Measurements from ENCODE around the gene ADAMTS2.
A peak's percentile ranks its signal among the peaks of the same experiment; 100 is the strongest.
"Not testable (repeated sequence)": the region's sequence is repeated elsewhere in the genome, so short reads cannot be mapped to it uniquely, and the experiment has no call there.

ADAMTS2 gene

GRCh38 chr5:179287631-179288030 lies 57.6 kb downstream of the ADAMTS2 start:
- Histone ChIP-seq H3K4me1 (ENCODE audit: insufficient read depth, low read length) (no peaks in the 10 kb centered on the region), H3K9ac (ENCODE audit: low read depth, low read length) (no peak overlapping the region), H3K27me3 (ENCODE audit: insufficient read depth, low read length) (no peaks in the 10 kb centered on the region), H3K4me3 (ENCODE audit: low read length) (no peak overlapping the region), H3K27ac (ENCODE audit: low read depth, low read length) (no peak overlapping the region), H3K36me3 (ENCODE audit: insufficient read depth, low read length) (no peaks in the 10 kb centered on the region), H3K9me3 (ENCODE audit: insufficient read depth, low read depth, low read length) (no peaks in the 10 kb centered on the region)
- 97% methylated on average over 10 of the region's 10 CpGs for WGBS

- Histone ChIP-seq H3K27me3 (ENCODE audit: insufficient read depth, low read length) (no peaks in the 10 kb centered on the region), H3K27ac (ENCODE audit: low read depth, low read length) (no peak overlapping the region)
- WGBS, result 93% methylated on average over 13 of the region's 13 CpGs
Measured at GRCh38 chr5:179287071-179287470, 58.2 kb downstream of the ADAMTS2 start.

DNA sequence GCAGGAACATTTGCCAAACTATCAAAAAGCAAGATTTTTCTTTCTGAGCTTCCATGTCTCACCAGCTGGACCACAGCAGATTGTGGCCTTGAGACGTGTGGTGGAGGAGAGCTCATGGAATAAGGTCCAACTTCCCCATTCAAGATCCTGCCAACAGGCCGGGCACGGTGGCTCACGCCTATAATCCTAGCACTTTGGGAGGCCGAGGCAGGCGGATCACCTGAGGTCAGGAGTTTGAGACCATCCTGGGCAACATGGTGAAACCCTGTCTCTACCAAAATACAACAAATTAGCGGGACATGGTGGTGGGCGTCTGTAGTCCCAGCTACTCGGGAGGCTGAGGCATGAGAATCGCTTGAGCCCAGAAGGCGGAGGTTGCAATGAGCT lies 59.5 kb downstream of the ADAMTS2 start:
- not testable (repeated sequence) for H3K4me1 ChIP-seq (ENCODE audit: insufficient read depth, low read length); H3K9me3 ChIP-seq (ENCODE audit: insufficient read depth, low read depth, low read length); H3K27ac ChIP-seq (ENCODE audit: low read depth, low read length); H3K4me3 ChIP-seq (ENCODE audit: low read length); H3K9ac ChIP-seq (ENCODE audit: low read depth, low read length); H3K36me3 ChIP-seq (ENCODE audit: insufficient read depth, low read length); H3K27me3 ChIP-seq (ENCODE audit: insufficient read depth, low read length)
- 97% methylated on average over 11 of the region's 11 CpGs for WGBS

More at GRCh38 chr5:179287071-179287470, 58.2 kb downstream of the ADAMTS2 start:
- Histone ChIP-seq H3K4me1 (ENCODE audit: insufficient read depth, low read length) (no peaks in the 10 kb centered on the region), H3K36me3 (ENCODE audit: insufficient read depth, low read length) (no peaks in the 10 kb centered on the region), H3K9me3 (ENCODE audit: insufficient read depth, low read depth, low read length) (no peaks in the 10 kb centered on the region), H3K9ac (ENCODE audit: low read depth, low read length) (no peak overlapping the region), H3K4me3 (ENCODE audit: low read length) (no peak overlapping the region)

DNA sequence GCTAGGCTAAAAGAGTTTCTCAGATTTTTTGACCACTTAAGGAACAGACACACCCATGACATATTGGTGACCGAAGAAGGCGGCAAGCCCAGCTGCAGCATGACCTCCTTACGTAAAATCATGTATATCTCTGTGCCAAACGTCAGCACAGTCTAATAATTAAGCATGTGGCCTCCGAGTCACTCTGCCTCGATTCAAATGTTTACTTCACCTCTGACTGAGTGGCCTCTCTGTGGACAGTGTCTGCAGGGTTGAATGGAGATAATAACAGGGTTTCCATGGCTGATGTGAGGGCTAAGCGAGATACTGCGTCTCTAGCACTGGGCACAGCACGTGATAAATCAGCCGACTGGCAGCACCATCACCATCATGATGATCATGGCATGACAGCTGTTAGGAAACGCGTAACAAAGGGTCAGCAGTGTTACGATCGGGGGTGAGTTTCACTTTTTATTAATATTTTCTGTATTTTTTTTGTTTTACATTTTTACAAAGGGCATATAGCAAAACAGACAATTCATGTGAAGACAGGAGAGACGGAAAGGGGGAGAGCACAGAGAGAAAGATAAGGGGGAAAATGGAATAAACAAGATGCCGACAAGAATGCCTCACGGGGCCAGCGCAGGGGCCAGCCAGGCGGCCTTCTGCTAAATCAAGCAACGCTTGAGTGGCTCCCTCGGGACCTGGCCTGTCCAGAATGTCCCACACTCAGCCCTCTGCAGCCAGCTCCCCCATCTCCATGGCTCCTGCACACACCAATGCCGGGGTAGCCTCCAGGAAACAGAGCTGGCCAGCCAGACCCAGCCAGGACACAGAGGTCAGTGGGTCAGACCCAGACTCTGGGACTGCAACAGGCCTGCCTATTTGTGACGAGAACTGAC lies 60.3 kb downstream of the ADAMTS2 start:
- Histone ChIP-seq H3K9me3 (ENCODE audit: insufficient read depth, low read depth, low read length) (no peaks in the 10 kb centered on the region), H3K27me3 (ENCODE audit: insufficient read depth, low read length) (no peaks in the 10 kb centered on the region), H3K4me3 (ENCODE audit: low read length) (no peak overlapping the region), H3K36me3 (ENCODE audit: insufficient read depth, low read length) (no peaks in the 10 kb centered on the region), H3K9ac (ENCODE audit: low read depth, low read length) (no peak overlapping the region), H3K4me1 (ENCODE audit: insufficient read depth, low read length) (no peaks in the 10 kb centered on the region), H3K27ac (ENCODE audit: low read depth, low read length) (no peak overlapping the region)
- 93% methylated on average over 22 of the region's 23 CpGs for WGBS

DNA sequence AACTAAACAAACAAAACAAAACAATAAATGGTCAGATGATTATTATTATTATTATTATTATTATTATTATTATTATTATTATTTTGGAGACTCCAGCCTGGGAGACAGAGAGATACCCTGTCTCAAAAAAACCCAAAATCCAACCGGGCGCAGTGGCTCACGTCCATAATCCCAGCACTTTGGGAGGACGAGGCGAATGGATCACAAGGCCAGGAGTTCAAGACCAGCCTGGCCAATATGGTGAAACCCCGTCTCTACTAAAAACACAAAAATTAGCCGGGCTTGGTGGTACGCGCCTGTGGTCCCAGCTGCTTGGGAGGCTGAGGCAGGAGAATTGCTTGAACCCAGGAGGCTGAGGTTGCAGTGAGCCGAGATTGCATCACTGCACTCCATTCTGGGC lies 61.4 kb downstream of the ADAMTS2 start:
- not testable (repeated sequence) for H3K27ac ChIP-seq (ENCODE audit: low read depth, low read length); H3K27me3 ChIP-seq (ENCODE audit: insufficient read depth, low read length); H3K36me3 ChIP-seq (ENCODE audit: insufficient read depth, low read length); H3K4me3 ChIP-seq (ENCODE audit: low read length); H3K9ac ChIP-seq (ENCODE audit: low read depth, low read length); H3K4me1 ChIP-seq (ENCODE audit: insufficient read depth, low read length); H3K9me3 ChIP-seq (ENCODE audit: insufficient read depth, low read depth, low read length)
- WGBS, result 96% methylated on average over 10 of the region's 10 CpGs

DNA sequence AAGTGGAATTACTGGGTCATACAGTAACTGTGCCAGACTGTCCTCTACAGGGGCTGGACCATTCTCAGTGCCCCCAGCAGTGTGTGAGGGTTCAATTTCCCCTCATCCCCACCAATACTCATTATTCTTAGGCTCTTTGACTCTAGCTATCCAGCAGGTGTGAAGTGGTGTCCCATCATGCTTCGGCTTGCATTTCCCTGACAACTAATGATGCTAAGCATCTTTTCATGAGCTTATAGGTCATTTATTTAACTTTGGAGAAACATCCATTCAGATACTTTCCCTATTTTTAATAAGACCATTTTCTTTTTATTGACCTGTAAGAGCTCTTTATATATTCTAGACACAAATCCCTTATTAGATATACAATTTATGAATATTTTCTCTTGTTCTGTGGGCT lies 63.6 kb downstream of the ADAMTS2 start:
- Histone ChIP-seq H3K36me3 (ENCODE audit: insufficient read depth, low read length) (no peaks in the 10 kb centered on the region), H3K9ac (ENCODE audit: low read depth, low read length) (no peak overlapping the region), H3K27ac (ENCODE audit: low read depth, low read length) (no peak overlapping the region), H3K4me3 (ENCODE audit: low read length) (no peak overlapping the region), H3K27me3 (ENCODE audit: insufficient read depth, low read length) (no peaks in the 10 kb centered on the region), H3K4me1 (ENCODE audit: insufficient read depth, low read length) (no peaks in the 10 kb centered on the region), H3K9me3 (ENCODE audit: insufficient read depth, low read depth, low read length) (no peaks in the 10 kb centered on the region)
- WGBS, result 92% methylated on average over 1 of the region's 1 CpG

- 91% methylated on average over 8 of the region's 8 CpGs for WGBS
- no peak overlapping the region for H3K4me3 ChIP-seq (ENCODE audit: low read length)
- no peaks in the 10 kb centered on the region for H3K36me3 ChIP-seq (ENCODE audit: insufficient read depth, low read length)
- H3K9ac ChIP-seq (ENCODE audit: low read depth, low read length), result no peak overlapping the region
- H3K27me3 ChIP-seq (ENCODE audit: insufficient read depth, low read length), result no peaks in the 10 kb centered on the region
- no peaks in the 10 kb centered on the region for H3K9me3 ChIP-seq (ENCODE audit: insufficient read depth, low read depth, low read length)
- no peaks in the 10 kb centered on the region for H3K4me1 ChIP-seq (ENCODE audit: insufficient read depth, low read length)
- H3K27ac ChIP-seq (ENCODE audit: low read depth, low read length), result no peak overlapping the region
Measured at GRCh38 chr5:179280095-179280490, 65.2 kb downstream of the ADAMTS2 start.

DNA sequence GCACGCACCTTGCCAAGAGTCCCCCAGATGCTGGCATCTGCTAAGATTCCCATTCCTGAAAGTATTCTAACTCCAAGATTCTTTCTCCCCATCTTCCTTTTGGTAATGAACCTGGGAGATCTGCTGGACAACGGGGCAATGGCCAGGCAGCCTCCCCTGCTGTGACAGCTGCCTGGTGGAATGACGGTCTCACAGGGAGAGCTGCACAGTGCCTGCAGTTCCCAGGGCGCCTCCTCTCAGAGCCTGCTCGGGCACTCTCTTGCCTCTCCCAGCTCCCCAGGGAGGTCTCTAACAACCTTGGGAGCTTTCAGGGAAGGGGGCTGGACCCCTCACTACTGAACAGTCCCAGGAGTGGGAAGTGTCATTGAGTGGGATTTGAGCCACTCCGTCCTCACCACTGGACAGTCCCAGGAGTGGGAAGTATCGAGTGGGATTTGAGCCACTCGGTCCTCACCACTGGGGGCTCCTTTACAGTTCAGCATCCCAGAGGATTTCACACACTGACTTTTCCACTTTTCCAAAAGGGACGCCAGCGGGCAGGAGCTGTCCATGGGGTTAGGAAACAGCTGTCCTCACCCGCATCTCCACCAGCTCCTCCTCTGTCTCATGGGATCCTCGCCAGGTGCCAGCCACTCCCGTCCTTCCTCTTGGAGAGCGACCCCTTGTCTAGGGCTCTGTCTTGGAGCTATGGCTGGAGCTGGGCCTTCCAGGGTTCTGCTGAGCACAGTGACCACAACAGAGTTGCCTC lies 65.7 kb downstream of the ADAMTS2 start:
- H3K27ac ChIP-seq (ENCODE audit: low read depth, low read length), result no peak overlapping the region
- no peaks in the 10 kb centered on the region for H3K27me3 ChIP-seq (ENCODE audit: insufficient read depth, low read length)
- no peak overlapping the region for H3K4me3 ChIP-seq (ENCODE audit: low read length)
- H3K9ac ChIP-seq (ENCODE audit: low read depth, low read length), result no peak overlapping the region
- 79% methylated on average over 14 of the region's 14 CpGs for WGBS
- H3K9me3 ChIP-seq (ENCODE audit: insufficient read depth, low read depth, low read length), result no peaks in the 10 kb centered on the region
- no peaks in the 10 kb centered on the region for H3K36me3 ChIP-seq (ENCODE audit: insufficient read depth, low read length)
- no peaks in the 10 kb centered on the region for H3K4me1 ChIP-seq (ENCODE audit: insufficient read depth, low read length)

DNA sequence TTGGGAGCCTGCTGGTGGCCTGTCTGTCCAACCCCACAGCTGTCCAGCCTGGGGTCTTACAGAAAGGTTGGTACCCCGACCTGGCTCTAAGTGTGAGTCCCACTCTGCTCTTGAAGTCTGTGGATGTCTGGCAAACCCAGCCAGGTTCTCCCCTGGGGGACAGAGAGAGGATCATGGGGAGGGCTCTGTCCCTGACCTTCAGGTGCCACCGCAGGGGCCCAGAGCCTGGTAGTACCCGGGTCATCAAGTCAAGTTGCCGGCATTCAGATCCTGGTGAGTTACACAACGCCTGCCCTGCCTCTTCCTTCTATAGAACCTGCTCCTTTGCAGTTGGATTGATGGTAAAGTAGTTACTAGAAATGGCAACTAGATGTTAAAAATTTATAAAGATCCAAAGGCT lies 66.7 kb downstream of the ADAMTS2 start:
- H3K4me1 ChIP-seq (ENCODE audit: insufficient read depth, low read length), result no peaks in the 10 kb centered on the region
- H3K27me3 ChIP-seq (ENCODE audit: insufficient read depth, low read length), result no peaks in the 10 kb centered on the region
- H3K36me3 ChIP-seq (ENCODE audit: insufficient read depth, low read length), result no peaks in the 10 kb centered on the region
- H3K9me3 ChIP-seq (ENCODE audit: insufficient read depth, low read depth, low read length), result no peaks in the 10 kb centered on the region
- H3K27ac ChIP-seq (ENCODE audit: low read depth, low read length), result 0 out of 2 replicates have a peak overlapping the region, but pooled peaks have one; percentile 14
- H3K9ac ChIP-seq (ENCODE audit: low read depth, low read length), result no peak overlapping the region
- 69% methylated on average over 5 of the region's 5 CpGs for WGBS
- H3K4me3 ChIP-seq (ENCODE audit: low read length), result no peak overlapping the region

GRCh38 chr5:179278119-179278518 lies 67.1 kb downstream of the ADAMTS2 start:
- no peaks in the 10 kb centered on the region for H3K4me1 ChIP-seq (ENCODE audit: insufficient read depth, low read length)
- WGBS, result 77% methylated on average over 7 of the region's 10 CpGs
- H3K27me3 ChIP-seq (ENCODE audit: insufficient read depth, low read length), result no peaks in the 10 kb centered on the region
- H3K4me3 ChIP-seq (ENCODE audit: low read length), result no peak overlapping the region
- no peak overlapping the region for H3K27ac ChIP-seq (ENCODE audit: low read depth, low read length)
- H3K9ac ChIP-seq (ENCODE audit: low read depth, low read length), result no peak overlapping the region
- no peaks in the 10 kb centered on the region for H3K36me3 ChIP-seq (ENCODE audit: insufficient read depth, low read length)
- no peaks in the 10 kb centered on the region for H3K9me3 ChIP-seq (ENCODE audit: insufficient read depth, low read depth, low read length)

GRCh38 chr5:179276838-179277395 lies 68.3 kb downstream of the ADAMTS2 start:
- WGBS, result 89% methylated on average over 16 of the region's 17 CpGs
- no peaks in the 10 kb centered on the region for H3K9me3 ChIP-seq (ENCODE audit: insufficient read depth, low read depth, low read length)
- no peaks in the 10 kb centered on the region for H3K36me3 ChIP-seq (ENCODE audit: insufficient read depth, low read length)
- no peak overlapping the region for H3K9ac ChIP-seq (ENCODE audit: low read depth, low read length)
- no peak overlapping the region for H3K4me3 ChIP-seq (ENCODE audit: low read length)
- H3K27me3 ChIP-seq (ENCODE audit: insufficient read depth, low read length), result no peaks in the 10 kb centered on the region
- no peaks in the 10 kb centered on the region for H3K4me1 ChIP-seq (ENCODE audit: insufficient read depth, low read length)
- H3K27ac ChIP-seq (ENCODE audit: low read depth, low read length), result no peak overlapping the region
